ENCODE measurements around the gene OTOG.

Gene OTOG

GRCh38 chr11:17596711-17597110 is 49.7 kb downstream of the OTOG start:
- no peaks in the 10 kb centered on the region for H3K36me3 ChIP-seq (ENCODE audit: insufficient read depth, low read depth, low read length)
- peaks cover 34% of the 10 kb centered on the region for H3K27me3 ChIP-seq (ENCODE audit: insufficient read depth, low read length)
- H3K9me3 ChIP-seq (ENCODE audit: insufficient read depth, low read depth, low read length), result no peaks in the 10 kb centered on the region; the same call in 1 of the 2 replicates
- H3K9ac ChIP-seq (ENCODE audit: low read depth, low read length), result no peak overlapping the region
- H3K4me3 ChIP-seq (ENCODE audit: low read length), result no peak overlapping the region
- H3K4me1 ChIP-seq (ENCODE audit: insufficient read depth, low read length), result peaks cover 5% of the 10 kb centered on the region; the same call in 1 of the 2 replicates
- no peak overlapping the region for H3K27ac ChIP-seq (ENCODE audit: low read length)

GRCh38 chr11:17597770-17598169 is 50.7 kb downstream of the OTOG start:
- H3K27me3 ChIP-seq (ENCODE audit: insufficient read depth, low read length), result peaks cover 34% of the 10 kb centered on the region

GRCh38 chr11:17598700-17599459 is 51.8 kb downstream of the OTOG start:
- peaks cover 34% of the 10 kb centered on the region for H3K27me3 ChIP-seq (ENCODE audit: insufficient read depth, low read length)
- peaks cover 5% of the 10 kb centered on the region; the same call in 1 of the 2 replicates for H3K4me1 ChIP-seq (ENCODE audit: insufficient read depth, low read length)
- H3K9ac ChIP-seq (ENCODE audit: low read depth, low read length), result no peak overlapping the region
- H3K9me3 ChIP-seq (ENCODE audit: insufficient read depth, low read depth, low read length), result no peaks in the 10 kb centered on the region
- no peak overlapping the region for H3K4me3 ChIP-seq (ENCODE audit: low read length)
- no peak overlapping the region for H3K27ac ChIP-seq (ENCODE audit: low read length)
- no peaks in the 10 kb centered on the region for H3K36me3 ChIP-seq (ENCODE audit: insufficient read depth, low read depth, low read length)

More at GRCh38 chr11:17597770-17598169, 50.7 kb downstream of the OTOG start:
- H3K27ac ChIP-seq (ENCODE audit: low read length), result no peak overlapping the region
- H3K9ac ChIP-seq (ENCODE audit: low read depth, low read length), result no peak overlapping the region
- H3K9me3 ChIP-seq (ENCODE audit: insufficient read depth, low read depth, low read length), result no peaks in the 10 kb centered on the region; the same call in 1 of the 2 replicates
- H3K4me3 ChIP-seq (ENCODE audit: low read length), result no peak overlapping the region
- no peaks in the 10 kb centered on the region for H3K36me3 ChIP-seq (ENCODE audit: insufficient read depth, low read depth, low read length)
- H3K4me1 ChIP-seq (ENCODE audit: insufficient read depth, low read length), result peaks cover 5% of the 10 kb centered on the region; the same call in 1 of the 2 replicates

- H3K4me1 ChIP-seq (ENCODE audit: insufficient read depth, low read length), result peaks cover 5% of the 10 kb centered on the region; the same call in 1 of the 2 replicates
- no peak overlapping the region for H3K9ac ChIP-seq (ENCODE audit: low read depth, low read length)
- no peaks in the 10 kb centered on the region for H3K9me3 ChIP-seq (ENCODE audit: insufficient read depth, low read depth, low read length)
- peaks cover 34% of the 10 kb centered on the region for H3K27me3 ChIP-seq (ENCODE audit: insufficient read depth, low read length)
- H3K27ac ChIP-seq (ENCODE audit: low read length), result no peak overlapping the region
- H3K4me3 ChIP-seq (ENCODE audit: low read length), result no peak overlapping the region
- no peaks in the 10 kb centered on the region for H3K36me3 ChIP-seq (ENCODE audit: insufficient read depth, low read depth, low read length)
Measured at GRCh38 chr11:17599460-17599925, 52.4 kb downstream of the OTOG start.

GRCh38 chr11:17600316-17601255 is 53.5 kb downstream of the OTOG start:
- Histone ChIP-seq H3K9ac (ENCODE audit: low read depth, low read length) (no peak overlapping the region), H3K36me3 (ENCODE audit: insufficient read depth, low read depth, low read length) (no peaks in the 10 kb centered on the region), H3K27me3 (ENCODE audit: insufficient read depth, low read length) (peaks cover 33% of the 10 kb centered on the region), H3K4me1 (ENCODE audit: insufficient read depth, low read length) (peaks cover 5% of the 10 kb centered on the region; the same call in 1 of the 2 replicates), H3K9me3 (ENCODE audit: insufficient read depth, low read depth, low read length) (no peaks in the 10 kb centered on the region), H3K4me3 (ENCODE audit: low read length) (no peak overlapping the region), H3K27ac (ENCODE audit: low read length) (no peak overlapping the region)

- Histone ChIP-seq H3K27ac (ENCODE audit: low read length) (no peak overlapping the region), H3K9ac (ENCODE audit: low read depth, low read length) (no peak overlapping the region), H3K4me1 (ENCODE audit: insufficient read depth, low read length) (peaks cover 5% of the 10 kb centered on the region; the same call in 1 of the 2 replicates), H3K9me3 (ENCODE audit: insufficient read depth, low read depth, low read length) (no peaks in the 10 kb centered on the region), H3K27me3 (ENCODE audit: insufficient read depth, low read length) (peaks cover 26% of the 10 kb centered on the region), H3K4me3 (ENCODE audit: low read length) (no peak overlapping the region), H3K36me3 (ENCODE audit: insufficient read depth, low read depth, low read length) (no peaks in the 10 kb centered on the region)
Measured at GRCh38 chr11:17601256-17601671, 54.2 kb downstream of the OTOG start.

- H3K9me3 ChIP-seq (ENCODE audit: insufficient read depth, low read depth, low read length), result no peaks in the 10 kb centered on the region
- H3K4me1 ChIP-seq (ENCODE audit: insufficient read depth, low read length), result peaks cover 5% of the 10 kb centered on the region; the same call in 1 of the 2 replicates
- H3K27ac ChIP-seq (ENCODE audit: low read length), result no peak overlapping the region
- H3K4me3 ChIP-seq (ENCODE audit: low read length), result no peak overlapping the region
- no peaks in the 10 kb centered on the region for H3K36me3 ChIP-seq (ENCODE audit: insufficient read depth, low read depth, low read length)
- H3K27me3 ChIP-seq (ENCODE audit: insufficient read depth, low read length), result peaks cover 22% of the 10 kb centered on the region
- no peak overlapping the region for H3K9ac ChIP-seq (ENCODE audit: low read depth, low read length)
Measured at GRCh38 chr11:17601676-17602075, 54.6 kb downstream of the OTOG start.

- H3K9me3 ChIP-seq (ENCODE audit: insufficient read depth, low read depth, low read length), result no peaks in the 10 kb centered on the region
- peaks cover 5% of the 10 kb centered on the region; the same call in 1 of the 2 replicates for H3K4me1 ChIP-seq (ENCODE audit: insufficient read depth, low read length)
- H3K27me3 ChIP-seq (ENCODE audit: insufficient read depth, low read length), result peaks cover 22% of the 10 kb centered on the region
- H3K36me3 ChIP-seq (ENCODE audit: insufficient read depth, low read depth, low read length), result no peaks in the 10 kb centered on the region
- no peak overlapping the region for H3K27ac ChIP-seq (ENCODE audit: low read length)
- no peak overlapping the region for H3K4me3 ChIP-seq (ENCODE audit: low read length)
- no peak overlapping the region for H3K9ac ChIP-seq (ENCODE audit: low read depth, low read length)
Measured at GRCh38 chr11:17602105-17603001, 55.3 kb downstream of the OTOG start.

GRCh38 chr11:17603056-17603825 is 56.2 kb downstream of the OTOG start:
- no peak overlapping the region for H3K27ac ChIP-seq (ENCODE audit: low read length)
- peaks cover 22% of the 10 kb centered on the region for H3K27me3 ChIP-seq (ENCODE audit: insufficient read depth, low read length)
- no peak overlapping the region for H3K4me3 ChIP-seq (ENCODE audit: low read length)
- H3K9me3 ChIP-seq (ENCODE audit: insufficient read depth, low read depth, low read length), result no peaks in the 10 kb centered on the region
- H3K36me3 ChIP-seq (ENCODE audit: insufficient read depth, low read depth, low read length), result no peaks in the 10 kb centered on the region
- peaks cover 5% of the 10 kb centered on the region; the same call in 1 of the 2 replicates for H3K4me1 ChIP-seq (ENCODE audit: insufficient read depth, low read length)
- no peak overlapping the region for H3K9ac ChIP-seq (ENCODE audit: low read depth, low read length)

GRCh38 chr11:17604201-17604914 is 57.3 kb downstream of the OTOG start:
- Histone ChIP-seq H3K9me3 (ENCODE audit: insufficient read depth, low read depth, low read length) (no peaks in the 10 kb centered on the region), H3K36me3 (ENCODE audit: insufficient read depth, low read depth, low read length) (no peaks in the 10 kb centered on the region), H3K9ac (ENCODE audit: low read depth, low read length) (no peak overlapping the region), H3K4me3 (ENCODE audit: low read length) (no peak overlapping the region), H3K27me3 (ENCODE audit: insufficient read depth, low read length) (peaks cover 18% of the 10 kb centered on the region), H3K4me1 (ENCODE audit: insufficient read depth, low read length) (peaks cover 5% of the 10 kb centered on the region; the same call in 1 of the 2 replicates), H3K27ac (ENCODE audit: low read length) (no peak overlapping the region)

All from iPS-20b (cell line).